ENCODE data around the gene USP12. TPM values are rescaled to one million over a fixed set of nuclear protein-coding genes. Genes with fewer than 3 reads are reported as not detected.

The USP12 gene
- total RNA-seq, 1 donor from 2014 or later: 49.1 TPM

DNA sequence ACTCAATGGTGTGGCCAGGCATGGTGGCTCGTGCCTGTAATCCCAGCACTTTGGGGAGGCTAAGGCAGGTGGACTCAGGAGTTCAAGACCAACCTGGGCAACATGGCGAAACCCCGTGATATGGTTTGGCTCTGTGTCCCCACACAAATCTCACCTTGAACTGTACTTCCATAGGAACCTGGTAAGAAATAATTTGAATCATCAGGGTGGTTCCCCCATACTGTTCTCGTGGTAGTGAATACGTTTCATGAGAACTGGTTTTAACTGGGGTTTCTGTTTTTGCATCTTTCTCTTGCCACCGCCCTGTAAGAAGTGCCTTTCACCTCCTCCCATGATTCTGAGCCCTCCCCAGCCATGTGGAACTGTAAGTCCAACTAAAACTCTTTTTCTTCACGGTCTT lies 49.6 kb downstream of the USP12 start:
- no peaks in the 10 kb centered on the region for H3K27me3 Mint-ChIP-seq (ENCODE audit: insufficient read depth)
- H3K4me1 Mint-ChIP-seq (ENCODE audit: low read depth): peaks cover 45% of the 10 kb centered on the region
- intact Hi-C loops (cut with micrococcal nuclease): no loop called here
- DNase-seq (ENCODE audit: low spot score): no peak
- peaks cover 40% of the 10 kb centered on the region for H3K36me3 Mint-ChIP-seq (ENCODE audit: low read depth)
- H3K9me3 Mint-ChIP-seq: peaks cover 23% of the 10 kb centered on the region
- no peak overlapping the region for H3K4me3 Mint-ChIP-seq
- H3K27ac Mint-ChIP-seq: no peak overlapping the region

DNA sequence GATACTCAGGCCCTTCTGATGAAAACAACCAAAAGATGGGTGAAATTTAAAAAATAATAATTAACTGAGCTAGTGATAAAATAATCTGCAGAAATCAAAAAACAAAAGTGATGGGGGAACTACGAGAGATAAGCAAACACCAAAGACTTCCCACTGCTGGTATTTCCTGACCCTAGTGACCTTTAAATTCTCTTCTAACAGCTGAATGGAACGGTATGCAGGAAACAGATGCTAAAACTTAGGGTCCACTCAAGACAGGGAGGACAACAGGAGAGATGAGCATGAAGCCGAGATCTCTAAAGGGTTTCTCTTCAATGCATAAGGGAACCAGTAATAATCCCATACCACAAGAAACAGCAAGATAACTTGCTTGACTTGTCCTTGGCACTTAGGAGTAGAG lies 50.8 kb downstream of the USP12 start:
- H3K4me1 Mint-ChIP-seq (ENCODE audit: low read depth): peaks cover 34% of the 10 kb centered on the region

DNA sequence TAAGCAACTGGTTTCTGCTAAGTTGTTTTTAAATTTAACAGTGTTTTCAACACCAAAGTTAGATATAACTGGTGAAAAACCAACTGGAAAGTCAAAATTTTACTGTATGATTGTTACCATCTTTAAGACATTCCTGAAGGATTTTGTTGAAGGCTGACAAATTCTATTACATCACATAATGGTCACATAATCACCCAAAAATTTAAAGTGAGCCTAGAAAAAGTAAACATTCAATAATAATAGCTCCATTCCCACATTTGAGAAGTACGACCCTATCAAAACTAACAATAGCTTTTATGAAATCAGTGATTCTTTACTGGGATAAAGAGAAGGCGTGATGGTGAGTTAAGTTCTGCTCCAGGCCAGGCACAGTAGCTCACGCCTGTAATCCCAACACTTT lies 51.6 kb downstream of the USP12 start:
- Mint-ChIP-seq H3K4me3 (no peak overlapping the region), H3K27ac (no peak overlapping the region), H3K36me3 (ENCODE audit: low read depth) (peaks cover 44% of the 10 kb centered on the region), H3K9me3 (peaks cover 19% of the 10 kb centered on the region), H3K27me3 (ENCODE audit: insufficient read depth) (no peaks in the 10 kb centered on the region), H3K4me1 (ENCODE audit: low read depth) (peaks cover 30% of the 10 kb centered on the region)
- DNase-seq (ENCODE audit: low spot score): no peak
- intact Hi-C loops (cut with micrococcal nuclease): no loop called here

More for the DNA sequence above, 50.8 kb downstream of the USP12 start:
- Mint-ChIP-seq H3K27ac (no peak overlapping the region), H3K36me3 (ENCODE audit: low read depth) (peaks cover 39% of the 10 kb centered on the region), H3K4me3 (no peak overlapping the region), H3K27me3 (ENCODE audit: insufficient read depth) (no peaks in the 10 kb centered on the region), H3K9me3 (peaks cover 23% of the 10 kb centered on the region)
- no peak for DNase-seq (ENCODE audit: low spot score)
- intact Hi-C loops (cut with micrococcal nuclease): no loop called here

DNA sequence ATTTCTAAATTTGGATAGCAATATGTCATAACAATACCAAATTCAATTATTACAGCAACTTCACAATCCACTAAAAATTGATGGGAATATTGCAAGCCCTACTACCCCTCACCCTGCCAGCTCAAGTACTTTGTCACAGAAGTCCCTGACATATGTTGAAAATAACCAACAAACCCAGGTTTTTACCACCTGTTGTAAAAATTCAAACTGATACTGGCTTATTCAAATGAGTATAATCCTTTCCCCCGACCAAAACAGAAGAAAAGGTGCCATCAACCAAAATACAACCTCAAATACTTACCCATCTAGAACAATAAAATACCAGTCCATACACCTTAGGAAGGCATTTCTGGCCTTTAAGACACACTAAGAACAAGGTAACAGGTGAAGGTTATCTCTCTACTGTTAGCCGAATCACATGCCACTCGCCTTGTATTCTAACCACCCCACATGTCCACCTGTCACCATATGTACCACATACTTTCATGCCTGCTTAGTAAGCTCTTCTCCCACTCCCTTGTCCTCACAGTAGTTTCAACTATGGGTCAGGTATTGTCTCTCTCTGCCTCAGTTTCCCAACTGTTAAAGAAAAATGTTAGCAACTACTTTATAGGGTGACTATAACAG lies 53.1 kb downstream of the USP12 start:
- H3K4me3 Mint-ChIP-seq: no peak overlapping the region

DNA sequence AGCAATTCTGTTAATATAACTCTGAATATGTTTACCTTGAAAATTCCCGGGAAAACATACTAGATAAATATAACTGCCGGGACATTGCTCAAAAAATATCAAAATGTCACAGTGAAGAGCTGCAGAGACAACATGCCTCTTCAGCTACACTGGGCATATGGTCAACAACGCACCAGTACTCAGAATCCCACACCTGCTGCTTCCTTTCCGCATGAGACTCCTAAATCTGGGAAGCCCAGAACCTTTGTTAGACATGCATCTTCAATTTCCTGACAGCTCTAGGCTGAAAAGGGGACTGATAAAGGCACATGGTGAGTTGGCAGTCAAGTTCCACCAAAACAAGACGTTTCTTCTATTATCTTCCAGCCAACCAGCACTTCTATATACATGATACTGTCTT lies 53.7 kb downstream of the USP12 start:
- no peaks in the 10 kb centered on the region for H3K27me3 Mint-ChIP-seq (ENCODE audit: insufficient read depth)
- peaks cover 38% of the 10 kb centered on the region for H3K36me3 Mint-ChIP-seq (ENCODE audit: low read depth)
- peaks cover 46% of the 10 kb centered on the region for H3K4me1 Mint-ChIP-seq (ENCODE audit: low read depth)
- intact Hi-C loops (cut with micrococcal nuclease): loop anchor here (5.0 kb wide), 1 partner anchor 41 kb away; no protein-coding TSS in a partner anchor
- no peak overlapping the region for H3K4me3 Mint-ChIP-seq
- DNase-seq (ENCODE audit: low spot score): no peak
- H3K27ac Mint-ChIP-seq: no peak overlapping the region
- peaks cover 4% of the 10 kb centered on the region for H3K9me3 Mint-ChIP-seq

More for the DNA sequence above, 53.1 kb downstream of the USP12 start:
- Mint-ChIP-seq H3K27me3 (ENCODE audit: insufficient read depth) (no peaks in the 10 kb centered on the region), H3K9me3 (peaks cover 9% of the 10 kb centered on the region), H3K36me3 (ENCODE audit: low read depth) (peaks cover 36% of the 10 kb centered on the region), H3K4me1 (ENCODE audit: low read depth) (peaks cover 40% of the 10 kb centered on the region), H3K27ac (no peak overlapping the region)
- no peak for DNase-seq (ENCODE audit: low spot score)
- intact Hi-C loops (cut with micrococcal nuclease): loop anchor here (5.0 kb wide), 1 partner anchor 41 kb away; no protein-coding TSS in a partner anchor

DNA sequence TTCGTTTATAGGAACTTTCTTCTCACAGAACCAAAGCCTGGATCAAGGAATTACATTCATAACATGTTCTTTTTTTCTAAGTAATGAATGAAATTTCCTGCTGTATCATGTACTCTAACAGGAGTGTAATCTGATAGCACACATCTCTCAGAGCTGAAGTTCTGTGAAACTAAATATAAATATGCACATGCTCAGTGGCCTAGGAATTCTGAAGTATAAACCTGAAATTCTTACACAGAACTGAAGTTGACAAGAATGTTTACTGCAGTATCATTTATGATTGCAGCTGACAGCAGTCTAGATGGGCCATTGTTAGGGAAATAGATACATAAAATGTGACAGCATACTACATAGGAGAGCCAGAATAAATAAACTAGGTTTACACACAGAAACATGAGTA lies 54.5 kb downstream of the USP12 start:
- Mint-ChIP-seq H3K9me3 (peaks cover under 1% of the 10 kb centered on the region), H3K4me3 (no peak overlapping the region), H3K4me1 (ENCODE audit: low read depth) (peaks cover 52% of the 10 kb centered on the region), H3K27ac (no peak overlapping the region), H3K27me3 (ENCODE audit: insufficient read depth) (no peaks in the 10 kb centered on the region), H3K36me3 (ENCODE audit: low read depth) (peaks cover 39% of the 10 kb centered on the region)
- no peak for DNase-seq (ENCODE audit: low spot score)
- intact Hi-C loops (cut with micrococcal nuclease): loop anchor here (5.0 kb wide), 1 partner anchor 40 kb away; no protein-coding TSS in a partner anchor

DNA sequence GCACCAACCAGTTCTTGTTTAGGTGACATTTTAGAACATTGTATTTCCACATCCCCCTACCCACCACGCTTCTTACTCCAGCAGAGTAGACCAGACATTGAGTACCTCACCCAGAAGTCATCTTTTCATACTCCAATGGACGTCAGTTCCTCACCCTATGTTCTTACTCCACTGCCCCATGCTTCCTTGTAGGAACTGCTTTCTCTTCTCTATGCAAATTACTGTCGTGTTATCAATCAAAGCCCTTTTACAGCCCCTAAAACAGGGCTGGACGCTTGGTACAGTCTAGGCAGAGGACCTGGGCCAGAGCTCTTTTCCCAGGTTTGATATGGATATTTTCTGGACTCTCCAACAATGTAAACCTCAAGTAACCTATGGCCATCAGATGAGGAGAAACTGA lies 58.2 kb downstream of the USP12 start:
- no peak overlapping the region for H3K27ac Mint-ChIP-seq
- DNase-seq (ENCODE audit: low spot score): no peak
- no peak overlapping the region for H3K4me3 Mint-ChIP-seq
- H3K27me3 Mint-ChIP-seq (ENCODE audit: insufficient read depth): no peaks in the 10 kb centered on the region
- intact Hi-C loops (cut with micrococcal nuclease): no loop called here
- peaks cover 24% of the 10 kb centered on the region for H3K36me3 Mint-ChIP-seq (ENCODE audit: low read depth)
- no peaks in the 10 kb centered on the region for H3K9me3 Mint-ChIP-seq
- H3K4me1 Mint-ChIP-seq (ENCODE audit: low read depth): peaks cover 29% of the 10 kb centered on the region

DNA sequence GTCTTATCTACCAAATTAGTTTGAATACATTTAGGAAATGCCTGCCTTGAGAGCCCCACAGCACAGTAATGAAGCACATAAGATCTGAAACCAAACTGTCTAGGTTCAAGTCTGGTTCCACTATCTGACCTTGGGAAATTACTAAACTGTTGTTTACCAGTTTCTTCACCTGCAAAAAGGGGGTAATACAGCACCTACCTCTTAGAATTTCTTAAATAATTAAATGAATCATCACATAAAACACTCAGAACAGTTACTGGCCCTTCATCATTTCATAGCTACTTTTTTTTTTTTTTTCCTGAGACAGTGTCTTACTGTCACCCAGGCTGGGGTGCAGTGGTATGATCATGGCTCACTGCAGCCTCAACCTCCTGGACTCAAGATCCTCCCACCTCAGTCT lies 59.6 kb downstream of the USP12 start:
- intact Hi-C loops (cut with micrococcal nuclease): loop anchor here (1.0 kb wide), 1 partner anchor 19 kb away; no protein-coding TSS in a partner anchor

DNA sequence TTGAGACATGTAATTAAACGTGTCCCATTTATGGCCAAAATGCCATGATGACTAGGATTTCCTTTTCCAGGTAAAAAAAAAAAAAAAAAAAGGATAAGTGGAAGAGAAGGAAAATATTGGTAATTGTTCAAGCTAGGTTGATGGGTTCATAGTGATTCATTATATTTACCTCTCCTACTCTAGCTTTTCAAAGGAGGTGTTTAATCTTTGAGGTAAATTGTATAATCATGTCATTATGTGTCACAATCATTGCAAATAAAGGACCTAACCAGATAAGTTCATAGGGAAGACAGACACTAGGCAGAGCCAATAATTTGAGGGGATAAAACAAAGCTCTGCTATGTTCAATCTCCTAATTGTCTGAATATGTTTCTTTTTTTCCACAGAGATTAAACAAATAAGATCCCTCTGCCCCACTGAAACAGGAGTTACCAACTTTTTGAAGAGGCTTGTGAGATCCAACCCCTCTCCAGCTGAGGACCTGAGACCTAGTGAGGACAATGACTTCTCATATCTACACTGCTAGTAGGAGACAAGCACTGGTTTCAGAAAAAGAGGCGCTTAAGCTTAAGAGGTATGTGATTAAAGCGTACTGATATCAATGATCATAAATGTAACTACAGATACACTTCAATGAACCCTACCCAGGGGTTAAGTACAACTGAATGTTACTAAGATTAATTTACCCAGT lies 61.4 kb downstream of the USP12 start:
- H3K4me3 Mint-ChIP-seq: no peak overlapping the region
- DNase-seq (ENCODE audit: low spot score): no peak
- H3K36me3 Mint-ChIP-seq (ENCODE audit: low read depth): peaks cover 22% of the 10 kb centered on the region
- no peaks in the 10 kb centered on the region for H3K27me3 Mint-ChIP-seq (ENCODE audit: insufficient read depth)
- H3K27ac Mint-ChIP-seq: no peak overlapping the region
- H3K9me3 Mint-ChIP-seq: no peaks in the 10 kb centered on the region
- peaks cover 27% of the 10 kb centered on the region for H3K4me1 Mint-ChIP-seq (ENCODE audit: low read depth)
- intact Hi-C loops (cut with micrococcal nuclease): no loop called here

More for the DNA sequence above, 59.6 kb downstream of the USP12 start:
- peaks cover 27% of the 10 kb centered on the region for H3K4me1 Mint-ChIP-seq (ENCODE audit: low read depth)
- no peak overlapping the region for H3K4me3 Mint-ChIP-seq
- peaks cover 24% of the 10 kb centered on the region for H3K36me3 Mint-ChIP-seq (ENCODE audit: low read depth)
- no peaks in the 10 kb centered on the region for H3K9me3 Mint-ChIP-seq
- H3K27me3 Mint-ChIP-seq (ENCODE audit: insufficient read depth): no peaks in the 10 kb centered on the region
- DNase-seq (ENCODE audit: low spot score): no peak
- no peak overlapping the region for H3K27ac Mint-ChIP-seq

DNA sequence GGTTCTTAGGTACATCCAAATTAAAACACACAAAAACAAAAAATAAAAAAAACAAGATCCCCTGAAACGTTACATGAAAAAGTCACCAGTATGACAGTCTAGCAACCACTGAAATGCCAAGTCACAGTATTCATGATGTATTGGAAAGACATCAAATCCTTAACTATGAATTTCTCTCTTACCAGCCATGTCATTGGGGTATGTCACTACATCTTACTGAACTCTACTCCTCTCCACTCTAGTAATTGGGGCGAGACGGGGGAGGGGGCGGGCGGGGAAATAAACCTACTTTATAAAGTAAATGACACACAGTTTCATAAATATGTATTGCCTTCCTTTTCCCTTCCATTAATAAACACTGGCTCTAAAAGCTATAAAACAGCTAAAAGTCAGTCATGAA lies 65.5 kb downstream of the USP12 start:
- DNase-seq (ENCODE audit: low spot score): no peak
- intact Hi-C loops (cut with micrococcal nuclease): no loop called here
- no peak overlapping the region for H3K4me3 Mint-ChIP-seq
- H3K9me3 Mint-ChIP-seq: no peaks in the 10 kb centered on the region
- peaks cover 11% of the 10 kb centered on the region for H3K4me1 Mint-ChIP-seq (ENCODE audit: low read depth)
- peaks cover 25% of the 10 kb centered on the region for H3K36me3 Mint-ChIP-seq (ENCODE audit: low read depth)
- no peak overlapping the region for H3K27ac Mint-ChIP-seq
- no peaks in the 10 kb centered on the region for H3K27me3 Mint-ChIP-seq (ENCODE audit: insufficient read depth)

DNA sequence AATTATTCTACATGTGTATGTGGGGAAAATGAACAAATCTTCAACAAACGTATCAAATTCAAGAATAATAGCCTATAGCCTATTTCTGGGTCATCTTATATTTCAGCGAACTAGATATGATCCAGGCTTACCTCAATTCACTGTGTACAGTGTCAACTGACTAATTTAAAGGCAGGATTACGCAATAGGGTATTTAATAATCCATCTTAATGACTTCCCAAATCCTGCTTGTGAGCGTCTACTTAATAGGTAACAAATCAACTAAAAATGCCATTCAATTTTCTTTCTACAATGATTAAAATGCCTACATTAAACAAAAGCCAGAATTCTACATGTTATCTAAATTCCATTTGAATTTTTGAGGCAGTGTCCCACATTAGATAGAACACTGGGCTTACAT lies 67.0 kb downstream of the USP12 start:
- Mint-ChIP-seq H3K9me3 (no peaks in the 10 kb centered on the region), H3K27me3 (ENCODE audit: insufficient read depth) (no peaks in the 10 kb centered on the region), H3K36me3 (ENCODE audit: low read depth) (peaks cover 30% of the 10 kb centered on the region), H3K27ac (no peak overlapping the region), H3K4me3 (no peak overlapping the region), H3K4me1 (ENCODE audit: low read depth) (peaks cover 18% of the 10 kb centered on the region)
- intact Hi-C loops (cut with micrococcal nuclease): no loop called here
- no peak for DNase-seq (ENCODE audit: low spot score)

DNA sequence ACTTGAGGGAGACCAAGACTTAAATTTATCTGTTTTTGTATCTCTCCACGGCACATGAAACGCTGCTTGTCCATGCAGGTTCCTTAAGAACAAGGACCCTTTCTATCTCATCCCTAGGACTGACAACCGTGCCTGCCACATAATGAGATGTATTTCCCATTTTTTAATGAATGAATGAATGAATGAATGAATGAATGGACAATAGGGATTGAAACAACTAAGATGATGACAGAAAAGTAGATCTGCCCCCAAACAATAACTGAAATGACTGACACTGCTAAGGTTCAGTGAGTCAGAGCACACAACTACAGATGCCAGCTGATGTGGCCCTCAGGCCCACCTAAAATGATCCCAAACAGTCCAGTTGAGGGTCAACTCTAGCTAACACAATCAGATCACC lies 69.8 kb downstream of the USP12 start:
- H3K27ac Mint-ChIP-seq: no peak overlapping the region
- H3K27me3 Mint-ChIP-seq (ENCODE audit: insufficient read depth): no peaks in the 10 kb centered on the region
- no peak for DNase-seq (ENCODE audit: low spot score)
- H3K4me3 Mint-ChIP-seq: no peak overlapping the region
- H3K36me3 Mint-ChIP-seq (ENCODE audit: low read depth): peaks cover 36% of the 10 kb centered on the region
- intact Hi-C loops (cut with micrococcal nuclease): no loop called here
- no peaks in the 10 kb centered on the region for H3K9me3 Mint-ChIP-seq
- H3K4me1 Mint-ChIP-seq (ENCODE audit: low read depth): peaks cover 41% of the 10 kb centered on the region

DNA sequence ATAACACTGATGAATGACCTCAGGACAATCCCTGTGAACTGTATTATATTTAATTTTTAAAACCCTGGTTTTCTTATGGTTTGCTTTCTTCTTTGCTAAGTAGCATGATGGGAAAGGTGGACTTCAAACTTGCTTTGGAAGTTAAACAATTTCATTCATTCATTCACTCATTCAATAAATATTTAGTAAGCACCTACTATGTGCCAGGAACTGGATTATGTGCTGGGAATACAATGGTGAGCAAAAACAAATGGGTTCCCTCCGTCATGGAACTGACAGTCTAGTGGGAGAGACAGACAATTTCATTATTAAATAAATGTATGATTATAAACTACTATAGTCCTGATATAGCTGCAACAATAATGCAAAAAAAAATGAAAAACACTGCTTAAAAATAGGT lies 70.3 kb downstream of the USP12 start:
- Mint-ChIP-seq H3K27me3 (ENCODE audit: insufficient read depth) (no peaks in the 10 kb centered on the region), H3K4me1 (ENCODE audit: low read depth) (peaks cover 41% of the 10 kb centered on the region), H3K36me3 (ENCODE audit: low read depth) (peaks cover 36% of the 10 kb centered on the region), H3K27ac (no peak overlapping the region), H3K9me3 (no peaks in the 10 kb centered on the region), H3K4me3 (no peak overlapping the region)
- intact Hi-C loops (cut with micrococcal nuclease): no loop called here
- no peak for DNase-seq (ENCODE audit: low spot score)

Measured in activated T-helper 1 cell treated with anti-CD3 and anti-CD28 coated beads, Interleukin-12 subunit alpha, Interleukin-12 subunit beta, Interleukin-2, Interleukin-4 antibody, amounts not matched to agents 30 ng/mL and 10 ng/mL and 1 ng/mL, durations not matched to agents 14 hours and 24 hours and 36 hours (primary cell).